ENCODE measurements around the gene MED13L.

Gene MED13L

DNA sequence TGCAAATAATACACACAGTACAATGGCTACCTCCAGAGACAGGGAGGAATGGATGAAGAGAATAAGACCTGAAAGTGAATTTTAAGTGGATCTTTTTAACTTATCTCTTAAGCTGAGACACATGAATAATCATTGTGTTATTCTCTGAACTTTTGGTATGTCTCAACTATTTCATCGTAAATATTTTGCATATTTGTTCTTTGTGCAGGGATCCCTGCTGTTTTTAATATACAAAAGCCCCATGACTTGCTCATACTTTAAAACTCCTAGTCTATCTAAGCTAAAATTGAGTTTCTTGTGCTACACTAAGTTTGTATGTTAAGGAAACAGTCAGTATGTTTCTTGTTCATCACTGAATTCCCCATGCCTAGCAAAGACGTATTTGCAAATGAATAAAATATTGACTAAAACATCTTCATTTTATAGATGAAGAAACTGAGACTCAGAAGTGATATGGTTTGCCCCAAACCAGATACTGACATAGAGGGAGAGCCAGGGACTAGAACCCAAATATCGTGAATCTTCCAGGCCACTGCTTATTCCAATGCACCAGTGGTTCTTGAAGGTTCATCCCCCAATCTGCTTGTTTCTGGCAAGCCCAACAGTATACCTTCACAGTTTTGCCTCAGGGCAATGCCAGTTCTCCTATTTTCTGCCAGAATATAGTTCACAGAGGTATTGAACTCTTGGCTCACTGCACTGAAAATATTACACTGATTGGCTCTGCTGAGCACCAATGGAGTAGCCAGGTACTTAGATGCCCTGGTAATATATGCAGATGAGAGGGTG is 356.9 kb downstream of the MED13L start:
- no peak for DNase-seq (ENCODE audit: low read depth in 2 of 3, low spot score in 2 of 3)

DNA sequence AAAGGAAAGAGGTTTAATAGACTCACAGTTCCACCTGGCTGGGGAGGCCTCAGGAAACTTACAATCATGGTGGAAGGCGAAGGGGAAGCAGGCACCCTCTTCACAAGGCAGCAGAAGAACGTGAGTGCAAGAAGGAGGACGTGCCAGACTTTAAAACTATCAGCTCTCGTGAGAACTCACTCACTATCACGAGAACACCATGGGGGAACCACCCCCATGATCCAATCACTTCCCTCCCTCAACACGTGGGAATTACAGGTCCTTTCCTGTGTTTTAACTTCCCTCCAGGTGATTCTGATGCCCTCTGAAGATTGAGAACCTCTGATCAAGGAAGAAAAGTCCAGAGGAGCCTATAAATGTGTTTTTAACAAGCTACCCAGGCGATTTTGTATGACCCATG is 358.7 kb downstream of the MED13L start:
- no peak for DNase-seq (ENCODE audit: low read depth in 2 of 3, low spot score in 2 of 3)

DNA sequence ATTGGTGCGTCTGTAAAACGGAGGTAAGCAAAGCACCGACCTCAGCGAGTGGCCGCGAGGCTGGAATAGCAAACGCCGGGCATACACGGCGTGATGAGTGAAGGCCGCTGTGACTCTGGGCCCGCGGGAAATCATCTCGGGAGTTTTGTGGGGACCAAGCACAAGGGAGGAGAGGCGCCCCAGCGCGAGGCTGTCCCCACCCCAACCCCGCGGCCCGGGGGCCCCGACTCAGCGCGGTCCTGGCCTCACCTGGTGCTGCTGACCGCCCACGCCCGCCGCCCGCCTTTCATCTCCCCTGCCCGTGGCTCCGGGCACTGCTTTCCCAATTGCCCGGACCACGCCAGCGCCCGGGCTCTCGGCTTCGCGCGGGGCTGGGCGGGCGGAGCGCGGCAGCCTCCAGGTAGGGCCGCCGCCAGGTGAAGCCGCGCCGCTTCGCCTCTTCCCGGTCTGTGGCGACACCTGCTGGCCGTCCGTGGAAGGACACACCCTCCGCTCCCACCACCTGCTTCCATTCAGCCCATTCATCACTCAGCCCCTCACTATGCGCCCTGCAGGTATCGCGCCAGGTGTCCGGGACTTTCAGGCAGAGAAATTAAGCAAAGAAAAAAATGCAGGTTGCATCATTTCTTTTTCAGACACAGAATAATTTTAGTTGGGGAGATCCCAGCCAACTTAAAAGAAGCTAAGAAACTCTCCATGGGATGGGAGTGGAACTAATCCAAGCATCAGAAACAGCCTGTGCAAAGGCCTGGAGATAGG is 360.4 kb downstream of the MED13L start:
- peak; percentile 31 to 64 (median 64) for DNase-seq (ENCODE audit: low read depth in 2 of 3, low spot score in 2 of 3)

DNA sequence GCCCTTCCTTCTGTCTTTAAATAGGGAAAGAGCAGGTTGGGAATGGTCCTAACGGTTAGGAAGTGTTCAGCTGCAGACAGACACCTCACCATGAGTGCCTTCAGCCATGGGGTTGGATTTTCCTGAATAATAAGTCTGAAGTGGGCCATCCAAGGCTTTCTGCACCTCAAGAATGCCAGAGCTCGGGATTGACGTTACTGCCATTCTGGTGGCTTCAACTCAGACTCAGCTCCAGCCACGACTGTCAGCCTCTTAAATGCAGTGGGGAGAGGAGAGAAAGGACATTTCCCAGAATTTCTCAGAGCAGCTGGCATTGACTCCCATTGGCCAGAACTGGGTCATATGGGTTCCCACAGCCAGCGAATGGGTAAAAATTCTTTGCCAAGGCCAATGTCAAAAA is 363.4 kb downstream of the MED13L start:
- DNase-seq (ENCODE audit: low read depth in 2 of 3, low spot score in 2 of 3), result no peak

DNA sequence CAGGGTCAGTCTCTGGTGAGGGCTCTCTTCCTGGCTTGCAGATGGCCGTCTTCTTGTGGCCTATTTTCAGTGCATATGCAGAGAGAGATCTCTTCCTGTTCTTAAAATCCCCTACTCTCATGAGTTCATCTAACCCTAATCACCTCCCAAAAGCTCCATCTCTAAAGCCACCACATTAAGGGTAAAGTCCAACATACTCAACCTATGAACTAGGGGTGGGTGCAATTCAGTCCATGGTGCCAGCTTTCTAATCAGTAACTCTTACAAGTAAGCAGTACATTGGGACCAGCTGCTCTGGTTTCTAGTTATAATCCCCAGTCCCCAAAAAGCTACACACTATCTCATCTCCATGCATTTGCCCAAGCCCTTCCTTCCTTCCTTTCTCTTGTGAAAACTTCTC is 365.1 kb downstream of the MED13L start:
- no peak for DNase-seq (ENCODE audit: low read depth in 2 of 3, low spot score in 2 of 3)

DNA sequence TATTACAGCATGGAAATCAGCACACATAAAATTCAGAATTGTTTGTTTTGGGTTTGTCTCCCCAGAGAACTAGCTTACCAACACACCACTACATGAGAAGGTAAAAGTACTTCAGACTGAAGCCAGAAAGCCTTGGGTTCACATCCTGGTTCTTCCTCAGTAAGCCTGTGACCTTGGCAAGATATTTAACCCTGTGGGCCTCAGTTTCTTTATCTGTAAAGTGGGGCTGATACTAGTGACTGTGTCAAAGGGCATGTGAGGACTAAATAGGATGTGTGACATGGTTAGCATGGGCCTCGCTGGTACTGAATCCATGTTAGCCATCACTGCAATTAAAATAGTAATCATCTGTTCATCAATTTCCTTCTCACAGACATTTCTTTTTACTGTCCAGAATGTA is 366.1 kb downstream of the MED13L start:
- no peak for DNase-seq (ENCODE audit: low read depth in 2 of 3, low spot score in 2 of 3)

DNA sequence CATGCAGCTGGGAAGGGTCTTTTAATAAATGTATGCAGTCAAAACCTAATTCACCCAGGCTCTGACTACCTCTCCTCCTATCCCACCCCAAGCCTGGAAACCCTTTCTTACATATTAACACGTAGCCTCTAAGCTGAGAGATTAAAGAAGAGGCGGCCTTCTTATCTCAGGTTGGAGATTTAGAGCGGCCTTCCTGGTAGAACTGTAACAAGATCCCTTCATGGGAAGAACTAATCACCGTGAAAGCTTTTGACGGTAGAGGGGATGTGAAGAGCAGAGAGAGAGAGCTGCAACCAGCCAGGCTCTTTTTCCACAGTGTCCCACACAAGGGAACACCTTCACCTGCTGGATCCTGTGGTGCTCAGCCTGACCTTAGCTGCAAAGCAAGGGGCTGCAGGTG is 367.4 kb downstream of the MED13L start:
- DNase-seq (ENCODE audit: low read depth in 2 of 3, low spot score in 2 of 3), result no peak
